ENCODE measurements around the gene ABLIM2.

ABLIM2 gene

GRCh38 chr4:8047837-8048678, 110.6 kb downstream of the ABLIM2 start:
- no peak for DNase-seq (ENCODE audit: low read depth)

GRCh38 chr4:8046925-8047541, 111.6 kb downstream of the ABLIM2 start:
- peak; percentile 15 for DNase-seq (ENCODE audit: low read depth)

GRCh38 chr4:8045909-8046308, 112.7 kb downstream of the ABLIM2 start:
- DNase-seq (ENCODE audit: low read depth) = no peak

GRCh38 chr4:8044699-8045098, 113.9 kb downstream of the ABLIM2 start:
- no peak for DNase-seq (ENCODE audit: low read depth)

GRCh38 chr4:8044244-8044643, 114.4 kb downstream of the ABLIM2 start:
- no peak for DNase-seq (ENCODE audit: low read depth)

- no peak for DNase-seq (ENCODE audit: low read depth)
These were observed 115.0 kb downstream of the ABLIM2 start for GRCh38 chr4:8043596-8043995.

- no peak for DNase-seq (ENCODE audit: low read depth)
These were observed 116.7 kb downstream of the ABLIM2 start for GRCh38 chr4:8041868-8042267.

GRCh38 chr4:8041172-8041571, 117.4 kb downstream of the ABLIM2 start:
- no peak for DNase-seq (ENCODE audit: low read depth)

GRCh38 chr4:8040607-8041006, 118.0 kb downstream of the ABLIM2 start:
- DNase-seq (ENCODE audit: low read depth) = no peak

GRCh38 chr4:8039853-8040252, 118.8 kb downstream of the ABLIM2 start:
- no peak for DNase-seq (ENCODE audit: low read depth)

GRCh38 chr4:8039290-8039689, 119.3 kb downstream of the ABLIM2 start:
- DNase-seq (ENCODE audit: low read depth) = no peak

GRCh38 chr4:8038719-8039251, 119.8 kb downstream of the ABLIM2 start:
- no peak for DNase-seq (ENCODE audit: low read depth)

- no peak for DNase-seq (ENCODE audit: low read depth)
These were observed 120.5 kb downstream of the ABLIM2 start for GRCh38 chr4:8038083-8038482.

- no peak for DNase-seq (ENCODE audit: low read depth)
These were observed 121.4 kb downstream of the ABLIM2 start for GRCh38 chr4:8037150-8037769.

- DNase-seq (ENCODE audit: low read depth) = no peak
These were observed 123.2 kb downstream of the ABLIM2 start for GRCh38 chr4:8035371-8035780.

GRCh38 chr4:8033829-8034528, 124.6 kb downstream of the ABLIM2 start:
- DNase-seq (ENCODE audit: low read depth) = no peak

- DNase-seq (ENCODE audit: low read depth) = no peak
These were observed 125.4 kb downstream of the ABLIM2 start for GRCh38 chr4:8033067-8033755.

GRCh38 chr4:8032381-8032780, 126.2 kb downstream of the ABLIM2 start:
- DNase-seq (ENCODE audit: low read depth) = no peak

- DNase-seq (ENCODE audit: low read depth) = no peak
These were observed 128.4 kb downstream of the ABLIM2 start for GRCh38 chr4:8030121-8030781.

- DNase-seq (ENCODE audit: low read depth) = no peak
These were observed 128.9 kb downstream of the ABLIM2 start for GRCh38 chr4:8029689-8030088.

Measured in stimulated activated CD8-positive, alpha-beta memory T cell treated with anti-CD3 and anti-CD28 coated beads, Interleukin-12 subunit alpha, Interleukin-12 subunit beta, amount 100 ng/mL, for 4 hours (primary cell).